Ishikawa (cell line): ENCODE data around the gene ZNF428.
A peak's percentile ranks its signal among the peaks of the same experiment; 100 is the strongest.

Experiments
- CEBPB ChIP-seq: IDR thresholded peaks from 2 replicates; pipeline ENCODE4 v1.6.1; 2012
- CREB1 ChIP-seq: IDR thresholded peaks from 2 replicates; pipeline ENCODE4 v1.6.1; 2012; ENCODE audit warnings: low read depth
- EGR1 ChIP-seq: IDR thresholded peaks from 2 replicates; pipeline ENCODE4 v1.6.1; 2012
- EP300 ChIP-seq: IDR thresholded peaks from 2 replicates; pipeline ENCODE4 v1.6.1; 2012; ENCODE audit warnings: borderline replicate concordance
- FOXM1 ChIP-seq: IDR thresholded peaks from 2 replicates; pipeline ENCODE4 v1.6.1; 2012; ENCODE audit warnings: low read depth, borderline replicate concordance
- MAX ChIP-seq: IDR thresholded peaks from 2 replicates; pipeline ENCODE4 v1.6.1; 2012
- NFIC ChIP-seq: IDR thresholded peaks from 2 replicates; pipeline ENCODE4 v1.6.1; 2012
- RAD21 ChIP-seq: IDR thresholded peaks from 2 replicates; pipeline ENCODE4 v1.6.1; 2012; ENCODE audit warnings: low read depth
- REST ChIP-seq: IDR thresholded peaks from 2 replicates; pipeline ENCODE4 v1.6.1; 2012; ENCODE audit warnings: low read depth, mild to moderate bottlenecking
- TAF1 ChIP-seq: IDR thresholded peaks from 2 replicates; pipeline ENCODE4 v1.6.1; 2012; ENCODE audit warnings: low read depth, mild to moderate bottlenecking
- TCF12 ChIP-seq: IDR thresholded peaks from 2 replicates; pipeline ENCODE4 v1.6.1; 2012; ENCODE audit warnings: low read depth
- TEAD4 ChIP-seq: IDR thresholded peaks from 2 replicates; pipeline ENCODE4 v1.6.1; 2012
- USF1 ChIP-seq: IDR thresholded peaks from 2 replicates; pipeline ENCODE4 v1.6.1; 2012
- YY1 ChIP-seq: IDR thresholded peaks from 2 replicates; pipeline ENCODE4 v1.6.1; 2012; ENCODE audit warnings: low read depth
- ZBTB7A ChIP-seq: IDR thresholded peaks from 2 replicates; pipeline ENCODE4 v1.6.1; 2012; ENCODE audit warnings: low read depth

Gene ZNF428

GRCh38 chr19:43581467-43581866, 38.0 kb downstream of the ZNF428 start:
- no peak for TF ChIP-seq USF1
- no peak for TF ChIP-seq YY1

GRCh38 chr19:43578787-43579186, 40.6 kb downstream of the ZNF428 start:
- no peak for TF ChIP-seq YY1

GRCh38 chr19:43575955-43576878, 43.2 kb downstream of the ZNF428 start:
- no peak for TF ChIP-seq TAF1
- no peak for TF ChIP-seq ZBTB7A
- no peak for TF ChIP-seq RAD21
- no peak for TF ChIP-seq NFIC
- no peak for TF ChIP-seq EGR1
- no peak for TF ChIP-seq TCF12
- TF ChIP-seq EP300: no peak
- no peak for TF ChIP-seq CEBPB
- TF ChIP-seq FOXM1: no peak
- TF ChIP-seq MAX: no peak
- no peak for TF ChIP-seq REST
- no peak for TF ChIP-seq TEAD4
- no peak for TF ChIP-seq CREB1
- no peak for TF ChIP-seq YY1
- no peak for TF ChIP-seq USF1

- TF ChIP-seq ZBTB7A: peak; percentile 74; the same call in 1 of the 2 replicates
- no peak for TF ChIP-seq REST
- no peak for TF ChIP-seq NFIC
- peak; percentile 71; the same call in 1 of the 2 replicates for TF ChIP-seq MAX
- TF ChIP-seq EP300: no peak
- peak; percentile 63; the same call in 1 of the 2 replicates for TF ChIP-seq TAF1
- TF ChIP-seq TCF12: 0 out of 2 replicates have a peak, but pooled peaks have one; percentile 23
- TF ChIP-seq EGR1: no peak
- TF ChIP-seq YY1: no peak
- peak; percentile 77; the same call in 1 of the 2 replicates for TF ChIP-seq CREB1
- TF ChIP-seq TEAD4: no peak
These were observed 44.1 kb downstream of the ZNF428 start, which contains the start of the genes PINLYP and XRCC1 for GRCh38 chr19:43575156-43575950. Gene PINLYP, plus strand, starts transcription at chr19:43575801. Its CDS starts 1,391 bp downstream, at chr19:43577192. Gene XRCC1, minus strand, starts transcription at chr19:43575527. Its CDS starts 69 bp downstream, at chr19:43575458.

- 0 out of 2 replicates have a peak, but pooled peaks have one; percentile 24 for TF ChIP-seq YY1
- TF ChIP-seq ZBTB7A: no peak
These were observed 44.8 kb downstream of the ZNF428 start for GRCh38 chr19:43574424-43575155.
